SK-N-SH (cell line): Measurements from ENCODE around the gene LTBP1. TPM values are rescaled to one million over a fixed set of nuclear protein-coding genes. Genes with fewer than 3 reads are reported as not detected.
"Not testable (repeated sequence)": the region's sequence is repeated elsewhere in the genome, so short reads cannot be mapped to it uniquely, and the experiment has no call there.

Experiments used
- CTCF ChIA-PET: fragments of 300-600, 350-600 bp; formaldehyde crosslinking; extraction: SDS; loops from one replicate; lab custom pipeline; 2021; lab: Yijun Ruan, JAX
- POLR2A ChIA-PET: fragments of 350-600 bp; sonication (Branson Sonifier 250); formaldehyde crosslinking; extraction: SDS; loops from one replicate; lab custom pipeline; 2020; ENCODE audit warnings: antibody characterized with exemption, inconsistent platforms; lab: Yijun Ruan, JAX
- DNase-seq: peaks from one replicate; pipeline ENCODE4 v3.0.0; 2012
- H2AFZ ChIP-seq: fragments of 200-600 bp; sonication (generic); 2 replicates; pipeline ENCODE4 v1.8.1; 2016; ENCODE audit warnings: antibody characterized with exemption, mild to moderate bottlenecking, low read depth
- H3F3A ChIP-seq: fragments of 200-600 bp; sonication (generic); replicated peaks from 2 replicates; pipeline ENCODE3; 2016; ENCODE audit warnings: antibody characterized with exemption, mild to moderate bottlenecking; ENCODE audit not compliant: insufficient read depth
- H3K27ac ChIP-seq, 2 experiments: fragments of 200-500 bp in 1 of 2; fragments of 200-600 bp in 1 of 2; sonication (Bioruptor generic) in 1 of 2; sonication (generic), shearing (Covaris generic) in 1 of 2; 2 replicates each; pipeline versions ENCODE4 v1.5.1 to v1.6.1; 2014 to 2016; ENCODE audit warnings: low read depth in 2 of 2, inconsistent platforms in 1 of 2, low read length in 1 of 2, mild to moderate bottlenecking in 1 of 2, mixed read lengths in 1 of 2
- H3K27me3 ChIP-seq: fragments of 200-600 bp; sonication (generic), shearing (Covaris generic); 2 replicates; pipeline ENCODE4 v1.6.1; 2016; ENCODE audit warnings: mixed run types; ENCODE audit not compliant: insufficient read depth
- H3K36me3 ChIP-seq, 2 experiments: fragments of 200-500 bp in 1 of 2; fragments of 200-600 bp in 1 of 2; sonication (Bioruptor generic) in 1 of 2; sonication (generic) in 1 of 2; replicated peaks in 1 of 2; 2 replicates each; pipeline versions ENCODE3 to v1.5.1; 2014 to 2016; ENCODE audit warnings: low read length in 1 of 2, mild to moderate bottlenecking in 1 of 2; ENCODE audit not compliant: insufficient read depth in 2 of 2, control insufficient read depth in 1 of 2
- H3K4me1 ChIP-seq, 2 experiments: fragments of 200-500 bp in 1 of 2; fragments of 200-600 bp in 1 of 2; sonication (Bioruptor generic) in 1 of 2; sonication (generic), shearing (Covaris generic) in 1 of 2; 2 replicates each; pipeline versions ENCODE4 v1.5.1 to v1.6.1; 2014 to 2016; ENCODE audit warnings: low read depth in 1 of 2, low read length in 1 of 2, mixed run types in 1 of 2; ENCODE audit not compliant: insufficient read depth in 2 of 2, control insufficient read depth in 1 of 2
- H3K4me2 ChIP-seq: fragments of 200-600 bp; sonication (generic), shearing (Covaris generic); 2 replicates; pipeline ENCODE4 v1.6.1; 2017; ENCODE audit warnings: mixed run types
- H3K4me3 ChIP-seq, 2 experiments: fragments of 200-500 bp in 1 of 2; fragments of 200-600 bp in 1 of 2; sonication (Bioruptor generic) in 1 of 2; sonication (generic), shearing (Covaris generic) in 1 of 2; 2 replicates each; pipeline versions ENCODE4 v1.5.1 to v1.8.1; 2014 to 2016; ENCODE audit warnings: low read depth in 2 of 2, inconsistent platforms in 1 of 2, low read length in 1 of 2, mild to moderate bottlenecking in 1 of 2, mixed read lengths in 1 of 2, moderate library complexity in 1 of 2
- H3K79me2 ChIP-seq: fragments of 200-600 bp; sonication (generic); 2 replicates; pipeline ENCODE4 v1.8.1; 2017; ENCODE audit warnings: mild to moderate bottlenecking; ENCODE audit not compliant: insufficient read depth
- H3K9ac ChIP-seq: fragments of 200-600 bp; sonication (generic); 2 replicates; pipeline ENCODE4 v1.6.1; 2017; ENCODE audit warnings: mixed run types
- H3K9me2 ChIP-seq: fragments of 200-600 bp; sonication (generic); 2 replicates; pipeline ENCODE4 v1.6.1; 2017; ENCODE audit warnings: mixed run types
- H3K9me3 ChIP-seq: fragments of 200-600 bp; sonication (generic); 2 replicates; pipeline ENCODE4 v1.6.1; 2017; ENCODE audit warnings: mixed run types, mild to moderate bottlenecking, moderate library complexity
- H4K20me1 ChIP-seq: fragments of 200-600 bp; sonication (generic); 2 replicates; pipeline ENCODE4 v1.6.1; 2017; ENCODE audit warnings: mild to moderate bottlenecking, mixed run types; ENCODE audit not compliant: insufficient read depth
- CHD2 ChIP-seq: fragments of 150-350 bp; IDR thresholded peaks from 2 replicates; pipeline ENCODE4 v1.6.1; 2018; ENCODE audit warnings: low read length; ENCODE audit not compliant: partially characterized antibody
- ELF1 ChIP-seq: IDR thresholded peaks from 2 replicates; pipeline ENCODE4 v1.4.0; 2012
- FOSL2 ChIP-seq: IDR thresholded peaks from 2 replicates; pipeline ENCODE4 v1.4.0; 2012; ENCODE audit warnings: low read depth, mild to moderate bottlenecking, moderate library complexity, borderline replicate concordance
- GABPA ChIP-seq: IDR thresholded peaks from 2 replicates; pipeline ENCODE4 v1.4.0; 2012; ENCODE audit warnings: low read depth, mild to moderate bottlenecking
- MEF2A ChIP-seq: IDR thresholded peaks from 2 replicates; pipeline ENCODE4 v1.4.0; 2012; ENCODE audit warnings: low read depth, borderline replicate concordance
- NFIC ChIP-seq: IDR thresholded peaks from 2 replicates; pipeline ENCODE4 v1.4.0; 2012; ENCODE audit warnings: borderline replicate concordance
- SMC3 ChIP-seq: IDR thresholded peaks from 2 replicates; pipeline ENCODE4 v1.6.1; 2012; ENCODE audit warnings: low read depth, low read length, improper control_type of control experiment
- TEAD4 ChIP-seq: IDR thresholded peaks from 2 replicates; pipeline ENCODE4 v1.4.0; 2012; ENCODE audit warnings: mild to moderate bottlenecking, borderline replicate concordance; ENCODE audit not compliant: insufficient read depth
- whole genome bisulfite sequencing: methylation state at CpG from one replicate; pipeline ENCODE4 v1.1.6; 2017; ENCODE audit warnings: low lambda C conversion rate; 5-methylcytosine and 5-hydroxymethylcytosine counted together
- polyA plus RNA-seq, 3 experiments: library from polyadenylated mRNA; depleted of rRNA; stranded (reverse); fragments of >200 nt; gene quantifications; 2 replicates each; pipeline ENCODE4 v1.2.3, GENCODE V29; 2012
- TF ChIP-seq, protein P1 (sequence below): IDR thresholded peaks from 2 replicates; pipeline ENCODE4 v1.4.0; 2012; ENCODE audit warnings: low read depth, borderline replicate concordance
- TF ChIP-seq, protein P2 (sequence below): IDR thresholded peaks from 2 replicates; pipeline ENCODE4 v1.4.0; 2012; ENCODE audit warnings: low read depth
- TF ChIP-seq, protein P3 (sequence below): fragments of 150-350 bp; IDR thresholded peaks from 2 replicates; pipeline ENCODE4 v1.6.1; 2017; ENCODE audit warnings: antibody characterized with exemption, low read length, low read depth, borderline replicate concordance

LTBP1 gene
- polyA plus RNA-seq, 1 of the 3 experiments (the other 2 are of a cell fraction): 467 TPM

DNA sequence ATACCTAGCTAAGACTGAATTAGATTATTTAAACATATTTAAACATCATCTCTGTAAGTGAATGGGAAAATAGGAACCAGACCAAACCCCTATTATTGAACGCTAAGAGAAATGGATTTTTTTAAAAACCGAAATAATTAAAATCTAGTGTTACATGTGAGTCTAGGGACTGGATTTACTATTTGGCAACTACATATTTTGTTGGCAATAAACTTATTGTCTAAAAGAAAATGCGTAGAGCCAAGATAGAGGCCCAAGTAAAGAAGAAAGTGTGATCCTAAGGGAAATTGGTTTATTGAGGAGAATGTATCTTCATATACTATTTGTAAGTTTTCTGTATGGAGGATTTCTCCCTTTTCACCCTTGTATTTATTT, 105.6 kb downstream of the LTBP1 start (continued):
- TF ChIP-seq, protein P1, sequence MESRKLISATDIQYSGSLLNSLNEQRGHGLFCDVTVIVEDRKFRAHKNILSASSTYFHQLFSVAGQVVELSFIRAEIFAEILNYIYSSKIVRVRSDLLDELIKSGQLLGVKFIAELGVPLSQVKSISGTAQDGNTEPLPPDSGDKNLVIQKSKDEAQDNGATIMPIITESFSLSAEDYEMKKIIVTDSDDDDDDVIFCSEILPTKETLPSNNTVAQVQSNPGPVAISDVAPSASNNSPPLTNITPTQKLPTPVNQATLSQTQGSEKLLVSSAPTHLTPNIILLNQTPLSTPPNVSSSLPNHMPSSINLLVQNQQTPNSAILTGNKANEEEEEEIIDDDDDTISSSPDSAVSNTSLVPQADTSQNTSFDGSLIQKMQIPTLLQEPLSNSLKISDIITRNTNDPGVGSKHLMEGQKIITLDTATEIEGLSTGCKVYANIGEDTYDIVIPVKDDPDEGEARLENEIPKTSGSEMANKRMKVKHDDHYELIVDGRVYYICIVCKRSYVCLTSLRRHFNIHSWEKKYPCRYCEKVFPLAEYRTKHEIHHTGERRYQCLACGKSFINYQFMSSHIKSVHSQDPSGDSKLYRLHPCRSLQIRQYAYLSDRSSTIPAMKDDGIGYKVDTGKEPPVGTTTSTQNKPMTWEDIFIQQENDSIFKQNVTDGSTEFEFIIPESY: no peak
- TF ChIP-seq CHD2 (no peak), NFIC (no peak)
- TF ChIP-seq, protein P2, sequence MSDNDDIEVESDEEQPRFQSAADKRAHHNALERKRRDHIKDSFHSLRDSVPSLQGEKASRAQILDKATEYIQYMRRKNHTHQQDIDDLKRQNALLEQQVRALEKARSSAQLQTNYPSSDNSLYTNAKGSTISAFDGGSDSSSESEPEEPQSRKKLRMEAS: no peak

DNA sequence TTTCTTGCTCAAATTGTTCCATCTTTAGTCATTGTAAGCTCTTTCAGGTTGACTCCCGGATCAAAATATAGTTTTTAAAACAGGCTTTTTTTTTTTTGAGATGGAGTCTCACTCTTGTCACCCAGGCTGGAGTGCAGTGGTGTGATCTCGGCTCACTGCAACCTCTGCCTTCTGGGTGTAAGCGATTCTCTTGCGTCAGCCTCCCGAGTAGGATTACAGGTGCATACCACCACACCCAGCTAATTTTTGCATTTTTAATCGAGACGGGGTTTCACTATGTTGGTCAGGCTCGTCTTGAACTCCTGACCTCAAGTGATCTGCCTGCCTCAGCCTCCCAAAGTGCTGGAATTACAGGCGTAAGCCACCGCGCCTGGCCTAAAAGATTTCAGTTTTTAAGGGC, 106.0 kb downstream of the LTBP1 start:
- H3K4me1 ChIP-seq, H4K20me1 ChIP-seq, H3K4me3 ChIP-seq, H3K36me3 ChIP-seq, H3K27ac ChIP-seq, H3K27me3 ChIP-seq, H3K79me2 ChIP-seq, H3K4me2 ChIP-seq, POLR2A ChIA-PET, DNase-seq, H3K9ac ChIP-seq, H3K9me2 ChIP-seq, H2AFZ ChIP-seq, H3K9me3 ChIP-seq, H3F3A ChIP-seq: not testable (repeated sequence)
- CTCF ChIA-PET: interaction anchor here (1.2 kb wide), 1 partner anchor 15 kb away, joined by 3 read pairs; no protein-coding TSS in a partner anchor
- 84% methylated on average over 11 of the region's 11 CpGs for WGBS

DNA sequence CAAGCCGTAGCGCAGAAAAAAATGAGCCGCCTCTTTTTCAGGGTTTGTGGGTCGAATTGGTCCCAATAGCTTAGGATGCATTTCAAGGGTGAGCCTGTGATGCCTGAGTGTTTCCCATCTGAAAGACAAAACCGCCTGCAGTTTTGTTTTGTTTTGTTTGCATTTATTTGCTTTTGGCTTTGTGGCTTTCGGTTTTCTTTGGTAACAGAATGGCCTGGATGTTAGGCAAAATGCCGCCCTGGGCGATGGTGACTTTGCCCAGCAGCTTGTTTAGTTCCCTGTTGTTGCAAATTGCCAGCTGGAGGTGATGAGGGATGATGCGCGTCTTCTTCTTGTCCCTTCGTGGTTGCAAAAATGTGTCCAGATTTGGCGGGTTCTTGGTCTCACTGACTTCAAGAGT, 109.4 kb downstream of the LTBP1 start:
- TF ChIP-seq MEF2A: no peak
- TF ChIP-seq FOSL2: no peak
- TF ChIP-seq ELF1: no peak
- no peak for TF ChIP-seq TEAD4
- no peak for TF ChIP-seq CHD2
- TF ChIP-seq GABPA: no peak
- TF ChIP-seq SMC3: no peak
- TF ChIP-seq, protein P3, sequence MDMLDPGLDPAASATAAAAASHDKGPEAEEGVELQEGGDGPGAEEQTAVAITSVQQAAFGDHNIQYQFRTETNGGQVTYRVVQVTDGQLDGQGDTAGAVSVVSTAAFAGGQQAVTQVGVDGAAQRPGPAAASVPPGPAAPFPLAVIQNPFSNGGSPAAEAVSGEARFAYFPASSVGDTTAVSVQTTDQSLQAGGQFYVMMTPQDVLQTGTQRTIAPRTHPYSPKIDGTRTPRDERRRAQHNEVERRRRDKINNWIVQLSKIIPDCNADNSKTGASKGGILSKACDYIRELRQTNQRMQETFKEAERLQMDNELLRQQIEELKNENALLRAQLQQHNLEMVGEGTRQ: no peak
- TF ChIP-seq, all 33 proteins: peak for 0
- ChIA-PET CTCF (no interaction called here), POLR2A (no interaction called here)
- 89% methylated on average over 12 of the region's 12 CpGs for WGBS
- no peaks in the 10 kb centered on the region for H3K36me3 ChIP-seq
- no peak overlapping the region for H3K27ac ChIP-seq
- peaks cover 15% of the 10 kb centered on the region for H3F3A ChIP-seq
- H3K4me3 ChIP-seq: no peak overlapping the region
- H3K9me2 ChIP-seq: no peaks in the 10 kb centered on the region
- H3K4me1 ChIP-seq: peaks cover 0 to 4% of the 10 kb centered on the region in 2 experiments; a peak in 2 of 4 replicates
- no peaks in the 10 kb centered on the region for H3K9me3 ChIP-seq
- H3K9ac ChIP-seq: no peak overlapping the region
- no peak for DNase-seq
- no peak overlapping the region for H3K4me2 ChIP-seq
- no peak overlapping the region for H2AFZ ChIP-seq
- no peaks in the 10 kb centered on the region for H4K20me1 ChIP-seq
- no peaks in the 10 kb centered on the region for H3K27me3 ChIP-seq
- H3K79me2 ChIP-seq: no peaks in the 10 kb centered on the region

DNA sequence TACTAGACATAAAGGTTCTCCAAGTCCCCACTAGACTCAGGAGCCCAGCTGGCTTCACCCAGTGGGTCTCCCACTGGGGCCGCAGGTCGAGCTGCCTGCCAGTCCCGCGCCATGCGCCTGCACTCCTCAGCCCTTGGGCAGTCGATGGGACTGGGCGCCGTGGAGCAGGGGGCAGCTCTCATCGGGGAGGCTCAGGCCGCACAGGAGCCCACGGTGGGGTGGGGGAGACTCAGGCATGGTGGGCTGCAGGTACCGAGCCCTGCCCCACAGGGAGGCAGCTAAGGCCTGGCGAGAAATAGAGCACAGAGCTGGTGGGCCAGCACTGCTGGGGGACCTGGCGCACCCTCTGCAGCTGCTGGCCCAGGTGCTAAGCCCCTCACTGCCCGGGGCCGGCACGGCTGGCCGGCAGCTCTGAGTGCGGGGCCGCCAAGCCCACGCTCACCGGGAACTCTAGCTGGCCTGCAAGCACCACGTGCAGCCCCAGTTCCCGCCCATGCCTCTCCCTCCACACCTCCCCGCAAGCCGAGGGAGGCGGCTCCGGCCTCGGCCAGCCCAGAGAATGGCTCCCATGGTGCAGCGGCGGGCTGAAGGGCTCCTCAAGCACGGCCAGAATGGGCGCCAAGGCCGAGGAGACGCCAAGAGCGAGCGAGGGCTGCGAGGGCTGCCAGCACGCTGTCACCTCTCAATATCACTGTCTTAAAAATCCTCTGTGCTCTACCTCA, 110.7 kb downstream of the LTBP1 start:
- POLR2A ChIA-PET, H3K4me3 ChIP-seq: not testable (repeated sequence)
- CTCF ChIA-PET: interaction anchor here (1.7 kb wide), 1 partner anchor 23 kb away, joined by 4 read pairs; no protein-coding TSS in a partner anchor

More for the DNA sequence above, 110.7 kb downstream of the LTBP1 start:
- not testable (repeated sequence) for H3K9me3 ChIP-seq, H3K9ac ChIP-seq, H3K36me3 ChIP-seq, H3K4me1 ChIP-seq, H3K79me2 ChIP-seq, H3K27me3 ChIP-seq, H3K4me2 ChIP-seq, H4K20me1 ChIP-seq, H3K27ac ChIP-seq, DNase-seq, H2AFZ ChIP-seq, H3K9me2 ChIP-seq
- peaks cover 15% of the 10 kb centered on the region for H3F3A ChIP-seq
- 76% methylated on average over 25 of the region's 39 CpGs for WGBS
